Measurements from ENCODE around the gene MMP2. TPM values are rescaled to one million over a fixed set of nuclear protein-coding genes. Genes with fewer than 3 reads are reported as not detected.

MMP2 gene
- total RNA-seq, result 100 to 1,000 TPM; 211 to 368 (median 256) TPM

DNA sequence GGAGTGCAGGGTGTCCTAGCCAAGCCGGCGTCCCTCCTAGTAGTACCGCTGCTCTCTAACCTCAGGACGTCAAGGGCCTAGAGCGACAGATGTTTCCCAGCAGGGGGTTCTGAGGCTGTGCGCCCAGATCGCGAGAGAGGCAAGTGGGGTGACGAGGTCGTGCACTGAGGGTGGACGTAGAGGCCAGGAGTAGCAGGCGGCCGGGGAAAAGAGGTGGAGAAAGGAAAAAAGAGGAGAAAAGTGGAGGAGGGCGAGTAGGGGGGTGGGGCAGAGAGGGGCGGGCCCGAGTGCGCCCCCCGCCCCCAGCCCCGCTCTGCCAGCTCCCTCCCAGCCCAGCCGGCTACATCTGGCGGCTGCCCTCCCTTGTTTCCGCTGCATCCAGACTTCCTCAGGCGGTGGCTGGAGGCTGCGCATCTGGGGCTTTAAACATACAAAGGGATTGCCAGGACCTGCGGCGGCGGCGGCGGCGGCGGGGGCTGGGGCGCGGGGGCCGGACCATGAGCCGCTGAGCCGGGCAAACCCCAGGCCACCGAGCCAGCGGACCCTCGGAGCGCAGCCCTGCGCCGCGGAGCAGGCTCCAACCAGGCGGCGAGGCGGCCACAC, at the start of gene MMP2:
Gene MMP2 (plus strand): TSS at position 372 of the 603 bp plus-strand sequence. CDS start 282 bp downstream, outside the sequence.
- DNase-seq (ENCODE audit: extremely low spot score), result peak; percentile 95
- peak within 1 kb of the TSS; percentile 79 to 87 (median 86) for H3K27ac ChIP-seq (replicated peaks in 1 of 4)
- intact Hi-C loops (cut with DNase I), result no loop called here
- no peaks in the 10 kb centered on the region for H3K9me3 ChIP-seq
- peaks cover 11 to 47% (median 43%) of the 10 kb centered on the region in 4 donors for H3K4me1 ChIP-seq
- TF ChIP-seq EP300 (IDR thresholded peaks at IDR 0.05) (no peak), POLR2AphosphoS5 (IDR thresholded peaks at IDR 0.05) (peak; percentile 44 to 72), CTCF (IDR thresholded peaks at IDR 0.05) (no peak)
- H3K27me3 ChIP-seq, result peaks cover 0 to 59% (median 2%) of the 10 kb centered on the region in 4 donors
- peaks cover 0 to 13% (median 3%) of the 10 kb centered on the region in 4 donors for H3K36me3 ChIP-seq
- 14% methylated on average over 38 of the region's 46 CpGs for WGBS
- H3K4me3 ChIP-seq, result peak within 1 kb of the TSS; percentile 59 to 67 (median 60)

DNA sequence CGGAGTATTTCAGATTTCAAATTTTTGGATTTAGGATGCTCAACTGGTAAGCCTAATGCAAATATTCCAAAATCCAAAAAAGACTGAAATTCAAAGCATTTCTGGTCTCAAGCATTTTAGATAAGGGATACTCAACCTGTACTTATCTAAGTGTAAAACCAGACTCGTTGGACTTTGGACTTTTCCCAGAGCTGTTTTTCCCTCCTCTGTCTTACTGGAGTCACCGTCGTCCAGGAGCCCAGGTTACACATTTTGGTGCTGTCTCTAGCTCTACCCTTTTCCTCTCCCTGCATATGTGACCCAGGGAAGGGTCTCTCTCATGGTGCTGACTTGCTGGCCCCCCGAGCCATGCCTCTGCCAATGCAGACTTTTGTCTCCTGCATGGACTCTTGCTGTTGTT, 46.0 kb upstream of the MMP2 start:
- TF ChIP-seq POLR2A (IDR thresholded peaks at IDR 0.05; ENCODE audit: low read depth) (no peak), EP300 (IDR thresholded peaks at IDR 0.05) (no peak), POLR2AphosphoS5 (IDR thresholded peaks at IDR 0.05) (no peak), CTCF (IDR thresholded peaks at IDR 0.05) (no peak)
- Histone ChIP-seq H3K27ac (replicated peaks in 1 of 4) (no peak overlapping the region), H3K9me3 (no peaks in the 10 kb centered on the region), H3K4me1 (no peaks in the 10 kb centered on the region), H3K27me3 (peaks cover 0 to 16% (median 0%) of the 10 kb centered on the region in 4 donors), H3K4me3 (no peak overlapping the region), H3K36me3 (no peaks in the 10 kb centered on the region)
- intact Hi-C loops (cut with DNase I), result no loop called here
- 83% methylated on average over 5 of the region's 5 CpGs for WGBS
- no peak for DNase-seq (ENCODE audit: extremely low spot score)

- no peaks in the 10 kb centered on the region for H3K9me3 ChIP-seq
- peaks cover 0 to 16% (median 0%) of the 10 kb centered on the region in 4 donors for H3K27me3 ChIP-seq
- H3K4me1 ChIP-seq, result no peaks in the 10 kb centered on the region
- intact Hi-C loops (cut with DNase I), result no loop called here
- 81% methylated on average over 5 of the region's 5 CpGs for WGBS
- TF ChIP-seq CTCF (IDR thresholded peaks at IDR 0.05) (no peak), EP300 (IDR thresholded peaks at IDR 0.05) (no peak), POLR2A (IDR thresholded peaks at IDR 0.05; ENCODE audit: low read depth) (no peak), POLR2AphosphoS5 (IDR thresholded peaks at IDR 0.05) (no peak)
- DNase-seq (ENCODE audit: extremely low spot score), result no peak
- no peak overlapping the region for H3K27ac ChIP-seq (replicated peaks in 1 of 4)
- H3K36me3 ChIP-seq, result no peaks in the 10 kb centered on the region
- no peak overlapping the region for H3K4me3 ChIP-seq
Observed at GRCh38 chr16:55433535-55433934, 45.5 kb upstream of the MMP2 start.

DNA sequence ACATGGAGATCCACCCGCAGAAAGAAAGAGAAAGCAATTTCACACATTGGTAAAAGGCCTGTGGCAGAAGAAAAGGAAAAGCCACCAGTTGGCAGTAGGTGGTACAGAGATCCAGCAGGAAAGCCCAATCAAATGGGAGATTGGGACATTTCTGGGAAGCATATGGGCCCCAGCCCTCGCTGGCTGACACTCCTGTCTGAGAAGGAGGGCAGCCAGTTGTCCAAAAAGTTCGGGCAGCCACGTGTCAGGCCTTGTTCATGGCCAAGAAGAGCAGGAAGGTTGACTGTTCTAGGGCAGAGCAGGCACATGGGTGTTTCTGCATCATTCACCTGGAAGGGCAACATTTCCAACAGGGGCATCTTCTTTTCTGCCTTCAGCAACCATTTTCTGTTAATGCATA, 45.0 kb upstream of the MMP2 start:
- no peak for DNase-seq (ENCODE audit: extremely low spot score)
- TF ChIP-seq CTCF (IDR thresholded peaks at IDR 0.05) (no peak), POLR2A (IDR thresholded peaks at IDR 0.05; ENCODE audit: low read depth) (no peak), POLR2AphosphoS5 (IDR thresholded peaks at IDR 0.05) (no peak), EP300 (IDR thresholded peaks at IDR 0.05) (no peak)
- intact Hi-C loops (cut with DNase I), result no loop called here
- H3K4me3 ChIP-seq, result no peak overlapping the region
- H3K9me3 ChIP-seq, result no peaks in the 10 kb centered on the region
- no peaks in the 10 kb centered on the region for H3K36me3 ChIP-seq
- peaks cover 0 to 16% (median 0%) of the 10 kb centered on the region in 4 donors for H3K27me3 ChIP-seq
- 80% methylated on average over 4 of the region's 4 CpGs for WGBS
- H3K27ac ChIP-seq (replicated peaks in 1 of 4), result no peak overlapping the region
- no peaks in the 10 kb centered on the region for H3K4me1 ChIP-seq

DNA sequence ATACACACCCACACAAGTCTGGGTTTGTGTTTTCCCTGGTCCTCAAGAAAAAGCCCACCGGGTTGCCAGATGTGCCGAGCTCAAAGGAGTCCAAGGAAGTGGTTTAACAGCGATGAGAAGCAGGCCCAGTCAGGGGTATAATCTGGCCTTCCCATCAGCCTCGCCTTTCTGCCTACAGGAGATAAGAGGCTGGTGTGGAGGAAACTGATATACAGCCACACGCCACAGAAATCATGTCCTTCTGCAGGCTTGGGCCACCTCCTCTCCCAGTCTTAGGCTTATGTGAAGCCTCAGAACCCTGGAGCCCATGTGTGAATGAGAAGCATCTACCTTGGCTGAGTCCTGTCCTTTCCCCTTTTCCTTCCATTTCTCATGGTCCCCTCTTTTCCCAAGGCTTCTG, 43.6 kb upstream of the MMP2 start:
- no peaks in the 10 kb centered on the region for H3K36me3 ChIP-seq
- no peak overlapping the region for H3K27ac ChIP-seq (replicated peaks in 1 of 4)
- WGBS, result 54% methylated on average over 5 of the region's 5 CpGs
- H3K4me1 ChIP-seq, result no peaks in the 10 kb centered on the region
- no peak for DNase-seq (ENCODE audit: extremely low spot score)
- no peak overlapping the region for H3K4me3 ChIP-seq
- TF ChIP-seq CTCF (IDR thresholded peaks at IDR 0.05) (no peak), EP300 (IDR thresholded peaks at IDR 0.05) (no peak), POLR2AphosphoS5 (IDR thresholded peaks at IDR 0.05) (no peak), POLR2A (IDR thresholded peaks at IDR 0.05; ENCODE audit: low read depth) (no peak)
- intact Hi-C loops (cut with DNase I), result no loop called here
- H3K9me3 ChIP-seq, result no peaks in the 10 kb centered on the region
- peaks cover 0 to 16% (median 0%) of the 10 kb centered on the region in 4 donors for H3K27me3 ChIP-seq

Measured in esophagus muscularis mucosa (tissue), 4 donors.